GM18909 (cell line): Measurements from ENCODE around the gene CCT8.
A peak's percentile ranks its signal among the peaks of the same experiment; 100 is the strongest.
"Not testable (repeated sequence)": the region's sequence is repeated elsewhere in the genome, so short reads cannot be mapped to it uniquely, and the experiment has no call there.

Experiments used
- ATAC-seq: cut with Tn5 transposase; IDR thresholded peaks from one replicate; pipeline ENCODE4 v1.9.1; 2021; ENCODE audit warnings: mild to moderate bottlenecking; ENCODE audit not compliant: unreplicated experiment, poor library complexity

CCT8 gene

DNA sequence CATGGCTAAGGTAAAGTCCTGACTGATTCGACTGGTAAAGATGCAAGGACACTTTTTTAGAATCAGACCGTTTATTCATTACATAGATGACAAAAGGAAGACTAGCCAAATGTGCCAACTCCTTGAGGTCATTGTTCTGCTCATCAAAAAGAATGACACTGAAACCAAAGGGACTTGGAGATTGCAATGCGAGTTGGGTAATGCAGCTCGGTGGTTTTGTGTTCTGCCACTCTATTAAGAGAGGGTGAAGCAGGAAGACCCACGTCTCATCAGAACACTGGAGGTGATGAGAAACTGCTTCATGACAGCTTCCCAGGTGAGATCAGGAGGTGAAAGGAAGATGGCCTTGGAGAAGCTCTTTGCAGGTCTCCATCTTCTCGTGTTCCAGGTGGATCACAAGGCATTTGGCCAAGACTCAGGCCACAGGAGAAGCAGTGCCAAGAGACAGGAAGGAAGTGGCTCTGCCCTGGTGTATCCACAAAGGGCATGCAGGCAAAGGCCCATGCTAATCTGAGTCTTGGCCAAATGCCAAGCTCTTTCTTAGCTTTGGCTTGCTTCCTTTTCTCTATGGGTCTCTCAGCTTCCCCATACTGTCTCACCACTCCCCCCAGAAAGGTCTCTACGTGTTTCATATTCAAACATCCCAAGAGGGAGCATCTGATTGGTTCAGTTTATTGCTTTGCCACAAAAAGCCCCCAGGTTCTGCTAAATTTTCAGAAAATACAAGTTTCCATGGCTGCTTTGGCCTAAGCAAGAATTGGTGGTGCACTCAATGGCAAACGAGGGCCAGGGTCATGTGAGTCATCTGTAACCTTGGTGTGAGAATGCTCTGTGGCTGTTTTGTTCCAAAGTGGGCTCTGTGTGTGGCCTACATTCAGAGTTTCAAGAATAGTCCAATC lies 5.7 kb upstream of the CCT8 start:
- ATAC-seq: peak; percentile 72

DNA sequence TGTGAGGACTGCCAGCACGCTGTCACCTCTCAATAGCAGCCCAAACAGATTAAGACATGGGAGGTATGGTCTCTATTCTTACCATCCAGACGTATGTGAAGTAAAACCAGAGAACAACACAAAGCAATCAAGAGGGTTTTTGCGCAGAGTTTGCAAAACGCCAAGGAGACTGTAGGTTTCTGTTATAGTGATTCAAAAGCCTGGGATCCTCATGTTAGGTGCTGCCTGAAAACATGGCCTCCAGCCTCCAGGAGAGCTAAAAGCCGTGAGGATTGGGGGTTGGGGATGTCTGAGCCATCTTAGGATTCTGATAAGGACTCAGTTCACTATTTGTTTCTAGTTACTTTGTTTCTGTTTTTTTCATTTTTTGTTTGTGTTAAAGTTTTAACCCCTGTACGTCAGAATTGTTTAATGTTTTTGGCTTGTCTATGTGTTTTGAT lies 4.2 kb upstream of the CCT8 start:
- ATAC-seq: no peak

- ATAC-seq: not testable (repeated sequence)
Observed at GRCh38 chr21:29076731-29077640, 3.5 kb upstream of the CCT8 start.

GRCh38 chr21:29075706-29076466 lies 2.4 kb upstream of the CCT8 start:
- ATAC-seq: no peak

DNA sequence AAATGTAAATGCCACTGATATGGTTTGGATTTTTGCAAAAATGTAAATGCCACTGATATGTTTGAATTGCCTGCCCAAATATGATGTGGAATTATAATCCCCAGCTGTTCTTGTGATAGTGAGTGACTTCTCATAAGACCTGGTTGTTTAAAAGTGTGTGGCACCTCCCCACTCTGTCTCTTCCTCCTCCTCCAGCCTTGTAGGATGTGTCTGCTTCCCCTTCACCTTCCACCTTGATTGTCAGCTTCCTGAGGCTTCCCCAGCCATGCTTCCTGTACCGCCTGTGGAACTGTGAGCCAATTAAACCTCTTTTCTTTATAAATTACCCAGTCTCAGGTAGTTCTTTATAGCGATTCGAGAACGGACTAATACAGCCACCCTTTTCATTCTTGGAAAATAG lies 1.3 kb upstream of the CCT8 start:
- ATAC-seq: no peak

- ATAC-seq: peak; percentile 23
Observed at GRCh38 chr21:29074007-29074376, 544 bp upstream of the CCT8 start.

DNA sequence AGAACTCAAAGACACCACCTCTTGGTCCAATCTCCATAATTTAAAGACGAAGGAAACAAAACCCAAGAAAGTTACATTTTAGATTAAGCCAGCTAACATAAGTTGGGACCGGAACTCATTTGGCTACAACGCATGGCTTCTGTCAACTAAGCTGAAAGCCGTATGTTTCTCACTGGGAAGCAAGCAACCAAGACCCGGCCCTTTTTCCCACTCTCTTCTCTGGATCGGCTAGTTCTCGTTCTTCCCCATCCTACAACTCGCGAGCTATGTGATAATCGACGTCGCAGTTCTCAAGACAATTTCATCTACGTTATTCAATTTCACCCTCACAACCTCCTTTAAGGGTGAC lies 601 bp downstream of the CCT8 start:
- peak; percentile 1 for ATAC-seq

DNA sequence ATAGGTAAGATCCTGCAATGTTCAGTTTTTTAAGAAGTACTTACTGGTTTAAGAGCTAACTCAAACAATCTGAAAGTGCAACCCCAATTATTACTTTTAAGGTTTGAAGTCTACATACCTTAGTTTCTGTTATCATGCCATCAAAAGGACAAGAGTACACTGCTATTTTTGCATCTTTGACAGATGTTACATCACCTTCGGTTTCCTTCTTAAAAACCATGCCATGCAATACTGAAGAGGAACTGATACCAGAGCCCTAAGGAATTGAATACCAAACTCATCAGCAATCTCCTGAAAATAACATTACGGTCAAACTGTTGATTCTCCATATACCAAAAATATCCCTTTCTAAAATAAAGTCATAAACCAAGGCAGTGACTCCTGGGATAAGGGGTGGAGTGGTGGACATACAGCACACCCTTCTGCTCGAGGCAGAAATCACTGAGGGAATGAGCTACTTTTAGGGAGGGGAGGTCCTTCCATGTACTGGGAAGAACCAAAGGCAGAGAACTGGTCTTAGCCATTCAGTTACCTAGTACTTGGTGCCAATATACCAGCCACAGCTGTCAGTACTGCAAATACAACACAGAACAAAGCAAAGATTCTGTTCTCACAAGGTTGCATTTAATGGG lies 8.5 kb downstream of the CCT8 start:
- peak; percentile 97 for ATAC-seq

GRCh38 chr21:29056538-29057050 lies 16.9 kb downstream of the CCT8 start:
- no peak for ATAC-seq

GRCh38 chr21:29056005-29056404 lies 17.4 kb downstream of the CCT8 start:
- ATAC-seq: no peak

DNA sequence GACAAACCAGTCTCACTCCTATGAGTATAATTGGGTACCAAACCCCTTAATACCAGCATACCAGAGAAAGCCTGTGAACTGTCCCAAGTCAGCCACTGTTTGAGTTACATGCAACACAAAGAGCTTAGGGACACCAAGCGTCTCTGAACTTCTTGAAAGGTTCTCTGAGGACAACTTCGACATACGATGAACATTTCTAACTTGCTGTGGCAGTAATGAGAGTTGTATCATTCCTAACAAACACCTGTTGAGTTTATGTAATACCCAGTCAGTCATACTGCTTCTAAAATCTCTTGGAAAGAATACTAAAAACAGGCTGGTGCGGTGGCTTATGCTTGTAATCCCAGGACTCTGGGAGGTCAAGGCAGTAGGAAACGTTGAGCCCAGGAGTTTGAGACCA lies 18.4 kb downstream of the CCT8 start:
- ATAC-seq: no peak

- no peak for ATAC-seq
Observed at GRCh38 chr21:29053656-29054055, 19.8 kb downstream of the CCT8 start.

- ATAC-seq: no peak
Observed at GRCh38 chr21:29053011-29053553, 20.4 kb downstream of the CCT8 start.

- no peak for ATAC-seq
Observed at GRCh38 chr21:29052224-29052623, 21.2 kb downstream of the CCT8 start.

DNA sequence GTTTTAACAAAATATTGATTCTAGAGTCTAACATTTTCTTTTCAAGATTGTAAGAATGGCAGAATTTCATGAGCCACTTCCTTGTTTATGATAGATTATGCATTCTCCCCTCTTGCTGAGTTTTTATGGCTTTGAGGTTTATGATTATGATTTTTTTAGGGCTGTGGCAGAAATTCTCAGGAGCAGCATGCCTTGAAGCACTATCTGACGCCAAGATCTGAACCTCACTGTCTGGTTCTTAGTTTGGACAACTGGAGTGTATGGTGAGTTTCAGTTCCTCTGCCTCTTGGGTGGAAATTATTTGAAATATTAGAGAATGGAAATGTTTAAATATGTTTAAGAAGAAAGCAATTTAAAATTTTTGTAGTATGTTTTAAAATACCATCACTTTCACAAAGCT lies 38.8 kb downstream of the CCT8 start:
- no peak for ATAC-seq

GRCh38 chr21:29033871-29034270 lies 39.6 kb downstream of the CCT8 start:
- ATAC-seq: no peak

DNA sequence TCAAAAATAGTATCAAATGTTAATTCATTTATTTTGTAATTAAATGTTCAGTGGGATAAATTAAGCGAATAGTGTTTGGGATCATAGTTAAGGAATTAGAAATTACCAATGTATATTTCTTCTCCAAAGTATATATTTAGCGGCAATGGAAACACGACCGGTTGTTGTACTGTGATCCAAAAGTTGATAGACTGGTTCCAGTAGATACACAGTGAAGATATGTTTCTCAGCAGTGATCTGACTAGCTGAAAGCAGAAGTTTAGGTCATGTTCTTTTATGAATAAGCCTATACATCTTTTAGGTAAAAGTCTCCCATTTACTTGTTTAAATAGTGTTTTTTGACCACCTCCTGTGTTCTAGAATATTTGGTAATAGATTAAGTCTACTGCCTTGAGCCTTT lies 40.1 kb downstream of the CCT8 start:
- ATAC-seq: no peak

DNA sequence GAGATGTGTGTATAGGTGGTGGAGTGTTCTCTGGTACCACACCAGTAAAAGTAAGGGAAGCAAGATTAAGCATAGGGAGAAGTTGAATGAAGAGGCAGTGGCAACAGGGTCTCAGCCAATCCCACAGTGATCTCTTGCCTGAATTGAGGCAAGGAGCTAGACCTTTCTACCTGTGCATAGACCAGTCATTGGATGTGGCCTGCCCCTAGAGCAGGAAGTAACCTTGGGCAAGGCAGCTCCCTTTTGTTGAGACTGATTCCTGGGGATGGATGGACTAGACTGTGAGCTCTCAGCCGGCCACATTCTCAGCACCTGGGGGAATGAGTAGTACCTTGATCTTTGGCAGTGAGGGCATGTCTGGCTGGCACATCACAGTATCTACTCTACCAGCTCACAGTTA lies 42.5 kb downstream of the CCT8 start:
- no peak for ATAC-seq

- ATAC-seq: no peak
Observed at GRCh38 chr21:29029524-29029923, 43.9 kb downstream of the CCT8 start.

GRCh38 chr21:29025328-29025713 lies 48.1 kb downstream of the CCT8 start:
- ATAC-seq: no peak
